ENCODE measurements around the gene NXPH1. TPM values are rescaled to one million over a fixed set of nuclear protein-coding genes. Genes with fewer than 3 reads are reported as not detected.

Gene NXPH1
- total RNA-seq, 1 donor from 2014 or later, result not detected

GRCh38 chr7:8390262-8390626, 43.2 kb upstream of the NXPH1 start:
- no peak for TF ChIP-seq CTCF (conservative IDR thresholded peaks at IDR 0.05; ENCODE audit: low read depth, low read length)
- DNase-seq (ENCODE audit: low read depth), result no peak
- no peak overlapping the region for H3K4me3 ChIP-seq (ENCODE audit: low read depth, low read length)

- TF ChIP-seq CTCF (conservative IDR thresholded peaks at IDR 0.05; ENCODE audit: low read depth, low read length), result no peak
- no peak for DNase-seq (ENCODE audit: low read depth)
- H3K4me3 ChIP-seq (ENCODE audit: low read depth, low read length), result no peak overlapping the region
Observed at GRCh38 chr7:8391353-8392062, 41.9 kb upstream of the NXPH1 start.

GRCh38 chr7:8396294-8396693, 37.1 kb upstream of the NXPH1 start:
- no peak for TF ChIP-seq CTCF (conservative IDR thresholded peaks at IDR 0.05; ENCODE audit: low read depth, low read length)
- no peak for DNase-seq (ENCODE audit: low read depth)
- no peak overlapping the region for H3K4me3 ChIP-seq (ENCODE audit: low read depth, low read length)

DNA sequence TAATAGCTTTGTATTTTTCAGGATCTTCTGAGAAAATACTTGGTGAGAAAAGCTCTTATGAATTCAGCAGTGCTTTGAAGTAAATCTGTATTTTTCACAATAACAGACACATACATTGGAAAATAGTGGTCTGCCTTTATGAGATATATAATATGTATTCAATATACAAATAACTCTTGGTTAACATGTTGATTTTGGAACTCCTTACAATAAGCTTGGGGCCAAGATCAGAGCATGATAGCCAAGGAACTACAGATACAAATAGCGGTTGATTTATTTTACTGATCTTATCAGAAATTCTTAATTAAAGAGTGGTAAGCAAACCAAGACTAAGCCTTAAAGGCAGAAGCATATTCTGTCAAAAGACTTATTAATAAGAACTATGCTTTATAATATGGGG, 24.5 kb upstream of the NXPH1 start:
- TF ChIP-seq CTCF (conservative IDR thresholded peaks at IDR 0.05; ENCODE audit: low read depth, low read length), result no peak
- DNase-seq (ENCODE audit: low read depth), result no peak
- no peak overlapping the region for H3K4me3 ChIP-seq (ENCODE audit: low read depth, low read length)

- no peak for TF ChIP-seq CTCF (conservative IDR thresholded peaks at IDR 0.05; ENCODE audit: low read depth, low read length)
- H3K4me3 ChIP-seq (ENCODE audit: low read depth, low read length), result no peak overlapping the region
Observed at GRCh38 chr7:8411103-8411502, 22.3 kb upstream of the NXPH1 start.

DNA sequence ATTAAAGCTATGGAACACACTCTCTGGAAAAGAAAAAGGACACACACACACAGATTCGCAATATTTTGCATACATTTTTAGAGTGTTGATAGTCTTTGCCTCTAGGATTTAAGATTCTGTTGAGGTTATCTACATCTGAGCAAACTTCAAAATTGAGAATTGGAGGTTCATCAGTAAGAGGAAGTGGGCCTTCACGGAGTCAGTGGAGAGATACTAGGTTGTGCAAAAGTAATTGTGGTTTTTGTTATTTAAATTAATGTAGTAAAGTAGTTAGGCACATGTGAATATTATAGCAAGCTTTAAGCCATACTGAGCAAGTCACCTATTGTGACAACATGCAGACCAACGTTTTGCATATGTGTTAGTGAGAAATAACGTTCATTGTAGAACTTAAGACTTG, 19.8 kb upstream of the NXPH1 start:
- DNase-seq (ENCODE audit: low read depth), result no peak
- TF ChIP-seq CTCF (conservative IDR thresholded peaks at IDR 0.05; ENCODE audit: low read depth, low read length), result no peak
- H3K4me3 ChIP-seq (ENCODE audit: low read depth, low read length), result no peak overlapping the region

More at GRCh38 chr7:8411103-8411502, 22.3 kb upstream of the NXPH1 start:
- no peak for DNase-seq (ENCODE audit: low read depth)

- peak; percentile 83 for TF ChIP-seq CTCF (conservative IDR thresholded peaks at IDR 0.05; ENCODE audit: low read depth, low read length)
- peak; percentile 20 for DNase-seq (ENCODE audit: low read depth)
- no peak overlapping the region for H3K4me3 ChIP-seq (ENCODE audit: low read depth, low read length)
Observed at GRCh38 chr7:8418629-8419245, 14.7 kb upstream of the NXPH1 start.

All from epithelial cell of proximal tubule (primary cell).